GM13976 (cell line): Measurements from ENCODE around the gene HOXD10.

Experiments
- DNase-seq: peaks from one replicate; pipeline ENCODE4 v3.0.0; 2012; ENCODE audit warnings: low spot score
- CTCF ChIP-seq: IDR thresholded peaks from 2 replicates; pipeline ENCODE4 v1.5.1; 2012; ENCODE audit warnings: borderline replicate concordance, mild to moderate bottlenecking; ENCODE audit not compliant: insufficient read depth; ENCODE audit errors: extremely low read depth, missing control alignments, control extremely low read depth
- in situ Hi-C: fragments of 300-500 bp; cut with MboI; formaldehyde crosslinking; loops from one replicate; pipeline ENCODE4 v1.12.0; 2022; ENCODE audit warnings: low sequenced_read_pairs, mixed read lengths, inconsistent platforms; ENCODE audit not compliant: unreplicated experiment

HOXD10 gene

GRCh38 chr2:176091329-176092258, 25.0 kb upstream of the HOXD10 start:
- DNase-seq = no peak
- no peak for TF ChIP-seq CTCF
- in situ Hi-C loops = loop anchor here (25.0 kb wide), 1 partner anchor 729 kb away; no protein-coding TSS in a partner anchor

- TF ChIP-seq CTCF = no peak
- in situ Hi-C loops = loop anchor here (25.0 kb wide), 1 partner anchor 730 kb away; no protein-coding TSS in a partner anchor
- no peak for DNase-seq
These were observed 24.1 kb upstream of the HOXD10 start, which contains the start of gene HOXD13 for GRCh38 chr2:176092270-176093144. Gene HOXD13 (plus strand): TSS chr2:176092721. CDS start chr2:176092891, 170 bp downstream.

- TF ChIP-seq CTCF = no peak
- in situ Hi-C loops = loop anchor here (25.0 kb wide), 1 partner anchor 731 kb away; no protein-coding TSS in a partner anchor
- no peak for DNase-seq
These were observed 23.3 kb upstream of the HOXD10 start for GRCh38 chr2:176093145-176093897.

GRCh38 chr2:176093898-176094249, 22.7 kb upstream of the HOXD10 start:
- in situ Hi-C loops = loop anchor here (25.0 kb wide), 1 partner anchor 732 kb away; no protein-coding TSS in a partner anchor
- no peak for TF ChIP-seq CTCF
- DNase-seq = no peak

GRCh38 chr2:176094349-176094748, 22.2 kb upstream of the HOXD10 start:
- in situ Hi-C loops = loop anchor here (25.0 kb wide), 1 partner anchor 732 kb away; no protein-coding TSS in a partner anchor
- TF ChIP-seq CTCF = no peak
- no peak for DNase-seq
